HG02588 (cell line): Measurements from ENCODE around the gene DPP7.
"Not testable (repeated sequence)": the region's sequence is repeated elsewhere in the genome, so short reads cannot be mapped to it uniquely, and the experiment has no call there.

Experiments
- ATAC-seq: cut with Tn5 transposase; IDR thresholded peaks from one replicate; pipeline ENCODE4 v1.9.1; 2021; ENCODE audit warnings: mild to moderate bottlenecking, moderate library complexity; ENCODE audit not compliant: unreplicated experiment

The DPP7 gene

DNA sequence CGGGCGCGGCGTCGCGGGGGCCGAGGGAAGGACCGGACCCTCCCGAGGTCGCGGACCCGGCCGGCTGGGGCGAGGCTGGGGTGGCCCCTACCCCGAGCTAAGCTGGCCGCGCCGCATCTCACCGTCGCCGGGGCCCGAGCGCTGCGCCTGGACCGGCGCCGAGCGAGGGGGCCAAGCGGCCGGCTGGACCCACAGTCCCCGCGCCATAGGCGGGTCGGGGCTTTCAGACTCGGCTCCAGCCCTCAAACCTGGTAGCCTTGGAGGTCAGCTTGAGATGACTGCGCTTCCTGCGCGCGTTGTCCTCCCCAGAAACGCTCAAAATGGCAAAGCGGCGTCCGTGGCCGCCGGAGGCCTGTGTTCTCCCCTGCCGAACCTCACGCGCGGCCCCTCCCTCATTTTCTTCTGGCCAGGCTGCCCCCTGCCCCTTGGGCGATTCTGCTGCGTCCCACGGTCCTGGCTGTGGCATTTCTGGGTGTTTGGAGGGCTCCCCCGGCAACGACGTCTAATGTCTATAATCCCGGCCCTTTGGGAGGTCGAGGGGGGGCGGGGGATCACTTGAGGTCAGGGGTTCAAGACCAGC is 15.7 kb upstream of the DPP7 start:
- no peak for ATAC-seq

GRCh38 chr9:137129456-137130175 is 15.1 kb upstream of the DPP7 start:
- peak; percentile 85 for ATAC-seq

GRCh38 chr9:137128862-137129455 is 14.4 kb upstream of the DPP7 start:
- ATAC-seq: peak; percentile 2

- ATAC-seq: no peak
These were observed 13.8 kb upstream of the DPP7 start for GRCh38 chr9:137128158-137128861.

- ATAC-seq: no peak
These were observed 13.0 kb upstream of the DPP7 start for GRCh38 chr9:137127301-137128157.

GRCh38 chr9:137126786-137127185 is 12.3 kb upstream of the DPP7 start:
- ATAC-seq: no peak

- ATAC-seq: not testable (repeated sequence)
These were observed 9.5 kb upstream of the DPP7 start for GRCh38 chr9:137123952-137124462.

GRCh38 chr9:137123468-137123837 is 8.9 kb upstream of the DPP7 start:
- no peak for ATAC-seq

DNA sequence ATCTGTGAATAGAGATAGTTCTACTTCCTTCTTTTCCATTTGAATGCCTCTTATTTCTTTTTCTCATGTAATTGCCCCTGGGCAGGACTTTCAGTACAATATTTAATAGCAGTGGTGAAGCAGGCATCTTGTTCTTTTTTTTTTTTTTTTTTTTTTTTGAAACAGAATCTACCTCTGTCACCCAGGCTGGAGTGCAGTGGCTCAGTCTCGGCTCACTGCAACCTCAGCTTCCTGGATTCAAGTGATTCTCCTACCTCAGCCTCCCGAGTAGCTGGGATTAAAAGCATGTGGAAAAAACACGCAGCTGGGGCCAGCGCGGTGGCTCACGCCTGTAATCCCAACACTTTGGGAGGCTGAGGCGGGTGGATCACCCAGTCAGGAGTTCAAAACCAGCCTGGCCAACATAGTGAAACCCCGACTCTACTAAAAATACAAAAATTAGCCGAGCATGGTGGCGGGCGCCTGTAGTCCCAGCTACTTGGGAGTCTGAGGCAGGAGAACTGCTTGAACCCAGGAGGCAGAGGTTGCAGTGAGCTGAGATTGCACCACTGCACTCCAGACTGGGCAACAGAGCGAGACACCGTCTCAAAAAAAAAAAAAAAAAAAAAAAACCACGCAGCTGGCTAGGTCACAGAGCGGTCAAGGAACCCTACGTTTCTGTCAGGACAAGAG is 8.4 kb upstream of the DPP7 start:
- not testable (repeated sequence) for ATAC-seq

GRCh38 chr9:137121927-137122795 is 7.6 kb upstream of the DPP7 start:
- ATAC-seq: not testable (repeated sequence)

- not testable (repeated sequence) for ATAC-seq
These were observed 3.6 kb upstream of the DPP7 start for GRCh38 chr9:137118092-137118603.

GRCh38 chr9:137117269-137117731 is 2.8 kb upstream of the DPP7 start:
- ATAC-seq: no peak

DNA sequence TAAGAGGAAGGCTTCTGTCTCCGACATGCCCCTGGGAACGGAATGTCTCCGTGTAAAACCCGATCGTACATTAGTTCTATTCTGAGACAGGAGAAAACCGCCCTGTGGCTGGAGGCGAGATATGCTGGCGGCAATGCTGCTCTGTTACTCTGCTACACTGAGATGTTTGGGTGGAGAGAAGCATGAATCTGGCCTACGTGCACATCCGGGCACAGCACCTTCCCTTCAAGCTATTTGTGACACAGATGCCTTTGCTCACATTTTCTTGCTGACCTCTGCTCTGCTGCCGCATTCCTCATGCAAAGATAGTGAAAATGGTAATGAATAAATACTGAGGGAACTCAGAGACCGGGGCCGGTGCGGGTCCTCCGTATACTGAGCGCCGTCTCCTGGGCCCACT is 2.2 kb upstream of the DPP7 start:
- ATAC-seq: no peak

GRCh38 chr9:137116027-137116507 is 1.5 kb upstream of the DPP7 start:
- ATAC-seq: no peak

GRCh38 chr9:137115394-137116026 is 977 bp upstream of the DPP7 start:
- no peak for ATAC-seq

DNA sequence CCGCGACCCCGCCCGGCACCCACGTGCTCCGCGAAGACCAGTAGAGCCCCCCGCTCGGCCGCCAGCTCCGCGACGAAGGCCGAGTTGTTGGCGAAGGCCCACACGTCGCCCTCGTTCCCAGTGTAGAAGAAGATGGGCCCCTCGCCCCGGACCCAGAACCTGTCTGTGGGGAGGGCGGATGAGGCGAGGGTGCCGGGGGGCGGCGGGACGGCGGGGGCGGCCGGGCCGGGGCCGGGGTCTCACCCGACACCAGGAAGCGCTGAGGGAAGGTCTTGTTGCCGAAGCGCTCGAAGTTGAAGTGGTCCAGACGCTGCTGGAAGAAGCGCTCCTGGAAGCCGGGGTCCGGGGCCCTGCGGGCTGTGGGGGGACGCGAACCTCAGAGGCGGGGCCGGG is 317 bp downstream of the DPP7 start:
- no peak for ATAC-seq

GRCh38 chr9:137113385-137114159 is 961 bp downstream of the DPP7 start:
- no peak for ATAC-seq
